ENCODE data around the gene RAMP1. TPM values are rescaled to one million over a fixed set of nuclear protein-coding genes. Genes with fewer than 3 reads are reported as not detected.

The RAMP1 gene
- polyA plus RNA-seq, 4 donors, result 2.3 to 11.4 (median 6.7) TPM

GRCh38 chr2:237912271-237913192 is 53.1 kb downstream of the RAMP1 start:
- DNase-seq (ENCODE audit: low read depth in 4 of 4, low spot score in 2 of 4), result no peak

- no peak for DNase-seq (ENCODE audit: low read depth in 4 of 4, low spot score in 2 of 4)
Observed at GRCh38 chr2:237913193-237913917, 53.9 kb downstream of the RAMP1 start.

GRCh38 chr2:237915576-237915975 is 56.2 kb downstream of the RAMP1 start:
- no peak for DNase-seq (ENCODE audit: low read depth in 4 of 4, low spot score in 2 of 4)

- no peak for DNase-seq (ENCODE audit: low read depth in 4 of 4, low spot score in 2 of 4)
Observed at GRCh38 chr2:237916296-237916695, 56.9 kb downstream of the RAMP1 start.

- DNase-seq (ENCODE audit: low read depth in 4 of 4, low spot score in 2 of 4), result no peak
Observed at GRCh38 chr2:237917696-237918374, 58.4 kb downstream of the RAMP1 start.

GRCh38 chr2:237919593-237919992 is 60.2 kb downstream of the RAMP1 start:
- no peak for DNase-seq (ENCODE audit: low read depth in 4 of 4, low spot score in 2 of 4)

- no peak for DNase-seq (ENCODE audit: low read depth in 4 of 4, low spot score in 2 of 4)
Observed at GRCh38 chr2:237920673-237921072, 61.2 kb downstream of the RAMP1 start.

- DNase-seq (ENCODE audit: low read depth in 4 of 4, low spot score in 2 of 4), result no peak
Observed at GRCh38 chr2:237921967-237922492, 62.6 kb downstream of the RAMP1 start.

GRCh38 chr2:237922641-237923361 is 63.4 kb downstream of the RAMP1 start:
- no peak for DNase-seq (ENCODE audit: low read depth in 4 of 4, low spot score in 2 of 4)

- DNase-seq (ENCODE audit: low read depth in 4 of 4, low spot score in 2 of 4), result peak in 2 of 4 donors; percentile 23 to 36
Observed at GRCh38 chr2:237923481-237924163, 64.2 kb downstream of the RAMP1 start.

GRCh38 chr2:237924164-237924534 is 64.7 kb downstream of the RAMP1 start:
- DNase-seq (ENCODE audit: low read depth in 4 of 4, low spot score in 2 of 4), result no peak

GRCh38 chr2:237927135-237927534 is 67.7 kb downstream of the RAMP1 start:
- DNase-seq (ENCODE audit: low read depth in 4 of 4, low spot score in 2 of 4), result no peak

GRCh38 chr2:237927986-237928385 is 68.6 kb downstream of the RAMP1 start:
- DNase-seq (ENCODE audit: low read depth in 4 of 4, low spot score in 2 of 4), result no peak

GRCh38 chr2:237929979-237930378 is 70.6 kb downstream of the RAMP1 start:
- no peak for DNase-seq (ENCODE audit: low read depth in 4 of 4, low spot score in 2 of 4)

- no peak for DNase-seq (ENCODE audit: low read depth in 4 of 4, low spot score in 2 of 4)
Observed at GRCh38 chr2:237931205-237931721, 71.8 kb downstream of the RAMP1 start.

- no peak for DNase-seq (ENCODE audit: low read depth in 4 of 4, low spot score in 2 of 4)
Observed at GRCh38 chr2:237932731-237933131, 73.3 kb downstream of the RAMP1 start.

- DNase-seq (ENCODE audit: low read depth in 4 of 4, low spot score in 2 of 4), result no peak
Observed at GRCh38 chr2:237934186-237934585, 74.8 kb downstream of the RAMP1 start.

- DNase-seq (ENCODE audit: low read depth in 4 of 4, low spot score in 2 of 4), result no peak
Observed at GRCh38 chr2:237935740-237936452, 76.5 kb downstream of the RAMP1 start.

- DNase-seq (ENCODE audit: low read depth in 4 of 4, low spot score in 2 of 4), result no peak
Observed at GRCh38 chr2:237939251-237939650, 79.8 kb downstream of the RAMP1 start.
